Caco-2 (cell line): ENCODE results near the gene GFPT2. TPM values are rescaled to one million over a fixed set of nuclear protein-coding genes. Genes with fewer than 3 reads are reported as not detected.

Experiments used
- BruUV-seq: library from RNA; stranded (reverse); fragments of 400-500 nt; replicated peaks from 2 replicates; lab custom pipeline; 2021; lab: Mats Ljungman, UMichigan
- CTCF ChIA-PET: fragments of 300-600 bp; sonication (Branson Sonifier 250); formaldehyde crosslinking; loops from one replicate; lab custom pipeline; 2022; ENCODE audit warnings: antibody characterized with exemption; lab: Charles Lee
- POLR2A ChIA-PET: fragments of 300-600 bp; sonication (Branson Sonifier 250); formaldehyde crosslinking; loops from one replicate; lab custom pipeline; 2022; ENCODE audit warnings: antibody characterized with exemption; lab: Charles Lee
- DNase-seq, 2 experiments: peaks; one replicate each; pipeline versions ENCODE4 v3.0.0 to v3.0.0-alpha.2; 2020 to 2022
- H3K27me3 ChIP-seq: replicated peaks from 2 replicates; pipeline ENCODE4 v1.6.0; 2011; ENCODE audit warnings: low read length; ENCODE audit not compliant: control insufficient read depth, insufficient read depth
- H3K36me3 ChIP-seq: 2 replicates; pipeline ENCODE4 v1.5.1; 2011; ENCODE audit warnings: low read length; ENCODE audit not compliant: control insufficient read depth, insufficient read depth
- H3K4me1 ChIP-seq: fragments of 250-450 bp; sonication (Bioruptor Pico); 2 replicates; pipeline ENCODE4 v1.5.1; 2020; ENCODE audit warnings: mild to moderate bottlenecking
- H3K4me3 ChIP-seq: 2 replicates; pipeline ENCODE4 v1.5.1; 2011; ENCODE audit warnings: low read depth, mild to moderate bottlenecking, control low read depth, low read length
- H3K9me3 ChIP-seq: fragments of 250-450 bp; sonication (Bioruptor Pico); 2 replicates; pipeline ENCODE4 v1.5.1; 2020; ENCODE audit warnings: mild to moderate bottlenecking, moderate library complexity
- H3K27ac Mint-ChIP-seq: one replicate; pipeline ENCODE4 v1.8.0; 2022; ENCODE audit warnings: mixed read lengths; ENCODE audit not compliant: unreplicated experiment
- H3K27me3 Mint-ChIP-seq: one replicate; pipeline ENCODE4 v1.8.0; 2022; ENCODE audit warnings: mixed read lengths; ENCODE audit not compliant: insufficient read depth, unreplicated experiment
- H3K36me3 Mint-ChIP-seq: one replicate; pipeline ENCODE4 v1.8.0; 2022; ENCODE audit warnings: mild to moderate bottlenecking, mixed read lengths; ENCODE audit not compliant: insufficient read depth, unreplicated experiment
- H3K4me1 Mint-ChIP-seq: one replicate; pipeline ENCODE4 v1.8.0; 2022; ENCODE audit warnings: low read depth, mixed read lengths; ENCODE audit not compliant: unreplicated experiment
- H3K4me3 Mint-ChIP-seq: one replicate; pipeline ENCODE4 v1.8.0; 2022; ENCODE audit warnings: mild to moderate bottlenecking, moderate library complexity, mixed read lengths; ENCODE audit not compliant: unreplicated experiment
- H3K9me3 Mint-ChIP-seq: one replicate; pipeline ENCODE4 v1.8.0; 2022; ENCODE audit warnings: mixed read lengths; ENCODE audit not compliant: unreplicated experiment
- CTCF ChIP-seq, 2 experiments: fragments of 200-600 bp in 1 of 2; IDR thresholded peaks; 1 replicate in 1 of 2; 2 replicates in 1 of 2; pipeline versions ENCODE4 v1.5.1 to v1.8.0; 2011 to 2022; ENCODE audit warnings: antibody characterized with exemption in 1 of 2, control low read depth in 1 of 2, inconsistent platforms in 1 of 2, low read depth in 1 of 2, low read length in 1 of 2, mild to moderate bottlenecking in 1 of 2, moderate library complexity in 1 of 2; ENCODE audit not compliant: insufficient read depth in 1 of 2, severe bottlenecking in 1 of 2, unreplicated experiment in 1 of 2
- intact Hi-C: fragments of 100-400 bp; cut with micrococcal nuclease; formaldehyde crosslinking; loops from one replicate; pipeline ENCODE4 v1.10.0; 2022; ENCODE audit not compliant: unreplicated experiment
- total RNA-seq: library from RNA; stranded (reverse); gene quantifications from 2 replicates; pipeline ENCODE4 v1.2.3, GENCODE V29; 2022

Gene GFPT2
- total RNA-seq, 1 experiment from 2014 or later = 1.6 TPM

- TF ChIP-seq CTCF (IDR thresholded peaks at IDR 0.05; ENCODE audit: insufficient read depth in 1 of 2, low read depth in 1 of 2, low read length in 1 of 2, severe bottlenecking in 1 of 2, unreplicated experiment in 1 of 2) = no peak
- H3K4me1 ChIP-seq = no peaks in the 10 kb centered on the region
- no peak overlapping the region for H3K4me3 ChIP-seq
- ChIA-PET CTCF (no interaction called here), POLR2A (no interaction called here)
- H3K9me3 Mint-ChIP-seq = no peaks in the 10 kb centered on the region
- H3K36me3 ChIP-seq = no peaks in the 10 kb centered on the region
- H3K27me3 ChIP-seq = peaks cover 1% of the 10 kb centered on the region; the same call in 1 of the 2 replicates
- intact Hi-C loops = no loop called here
- H3K27me3 Mint-ChIP-seq = peaks cover 7% of the 10 kb centered on the region
- H3K4me1 Mint-ChIP-seq = no peaks in the 10 kb centered on the region
- no peaks in the 10 kb centered on the region for H3K36me3 Mint-ChIP-seq
- H3K4me3 Mint-ChIP-seq = no peak overlapping the region
- BruUV-seq = no TSS peak
- no peak overlapping the region for H3K27ac Mint-ChIP-seq
- DNase-seq = no peak
- no peaks in the 10 kb centered on the region for H3K9me3 ChIP-seq
Measured at GRCh38 chr5:180360078-180360957, 7.2 kb upstream of the GFPT2 start.

- intact Hi-C loops = loop anchor here (10.0 kb wide), 1 partner anchor 116 kb away; no protein-coding TSS in a partner anchor
Measured at GRCh38 chr5:180358694-180359093, 5.6 kb upstream of the GFPT2 start.

GRCh38 chr5:180358179-180358578 lies 5.0 kb upstream of the GFPT2 start:
- intact Hi-C loops = loop anchor here (10.0 kb wide), 1 partner anchor 117 kb away; no protein-coding TSS in a partner anchor
- H3K4me1 ChIP-seq = peaks cover 5% of the 10 kb centered on the region
- no TSS peak for BruUV-seq
- peaks cover 17% of the 10 kb centered on the region for H3K27me3 Mint-ChIP-seq
- H3K36me3 Mint-ChIP-seq = no peaks in the 10 kb centered on the region
- no peaks in the 10 kb centered on the region for H3K9me3 Mint-ChIP-seq
- CTCF ChIA-PET = no interaction called here
- no peak for DNase-seq
- H3K27ac Mint-ChIP-seq = no peak overlapping the region
- H3K4me1 Mint-ChIP-seq = no peaks in the 10 kb centered on the region
- H3K36me3 ChIP-seq = no peaks in the 10 kb centered on the region
- no peak overlapping the region for H3K4me3 Mint-ChIP-seq
- H3K9me3 ChIP-seq = no peaks in the 10 kb centered on the region
- TF ChIP-seq CTCF (IDR thresholded peaks at IDR 0.05; ENCODE audit: insufficient read depth in 1 of 2, low read depth in 1 of 2, low read length in 1 of 2, severe bottlenecking in 1 of 2, unreplicated experiment in 1 of 2) = no peak
- peaks cover 4% of the 10 kb centered on the region for H3K27me3 ChIP-seq
- no peak overlapping the region for H3K4me3 ChIP-seq
- POLR2A ChIA-PET = no interaction called here

More at GRCh38 chr5:180358694-180359093, 5.6 kb upstream of the GFPT2 start:
- ChIA-PET POLR2A (no interaction called here), CTCF (no interaction called here)
- no TSS peak for BruUV-seq
- H3K4me3 ChIP-seq = no peak overlapping the region
- Mint-ChIP-seq H3K27me3 (peaks cover 17% of the 10 kb centered on the region), H3K36me3 (no peaks in the 10 kb centered on the region), H3K9me3 (no peaks in the 10 kb centered on the region), H3K4me3 (no peak overlapping the region), H3K4me1 (no peaks in the 10 kb centered on the region), H3K27ac (no peak overlapping the region)
- H3K4me1 ChIP-seq = peaks cover under 1% of the 10 kb centered on the region
- H3K9me3 ChIP-seq = no peaks in the 10 kb centered on the region
- TF ChIP-seq CTCF (IDR thresholded peaks at IDR 0.05; ENCODE audit: insufficient read depth in 1 of 2, low read depth in 1 of 2, low read length in 1 of 2, severe bottlenecking in 1 of 2, unreplicated experiment in 1 of 2) = no peak
- DNase-seq = no peak
- H3K36me3 ChIP-seq = no peaks in the 10 kb centered on the region
- peaks cover 4% of the 10 kb centered on the region for H3K27me3 ChIP-seq
